Upper lobe of right lung (tissue), 1 donor: ENCODE data around the gene PAPPA2. TPM values are rescaled to one million over a fixed set of nuclear protein-coding genes. Genes with fewer than 3 reads are reported as not detected.

Experiments
- ATAC-seq: fragments of 200-7000 bp; cut with Tn5 transposase; one replicate; pipeline ENCODE4 v1.9.1; 2020; ENCODE audit warnings: mild to moderate bottlenecking, moderate library complexity
- DNase-seq: peaks from one replicate; pipeline ENCODE4 v3.0.0-alpha.2; 2020
- H3K27ac ChIP-seq: fragments of 200-600 bp; one replicate; pipeline ENCODE4 v1.8.0; 2022
- H3K27me3 ChIP-seq: fragments of 200-600 bp; one replicate; pipeline ENCODE4 v1.8.0; 2022; ENCODE audit warnings: mild to moderate bottlenecking
- H3K36me3 ChIP-seq: fragments of 200-600 bp; one replicate; pipeline ENCODE4 v1.8.0; 2022
- H3K4me1 ChIP-seq: fragments of 200-600 bp; one replicate; pipeline ENCODE4 v1.8.0; 2022
- H3K4me3 ChIP-seq: fragments of 200-600 bp; one replicate; pipeline ENCODE4 v1.8.0; 2022; ENCODE audit warnings: mild to moderate bottlenecking
- H3K9me3 ChIP-seq: fragments of 200-600 bp; one replicate; pipeline ENCODE4 v1.8.0; 2022
- CTCF ChIP-seq: fragments of 200-600 bp; IDR thresholded peaks from one replicate; pipeline ENCODE4 v1.8.0; 2022; ENCODE audit warnings: antibody characterized with exemption
- intact Hi-C: fragments of 100-400 bp; cut with DNase I; formaldehyde crosslinking; loops from one replicate; pipeline ENCODE4 v1.11.0; 2022
- total RNA-seq: library from RNA; stranded (reverse); fragmentation: NEBNext Ultra II Directional; extraction: Animal tissue kit (Norgen Biotek cat#: 25700); gene quantifications from one replicate; pipeline ENCODE4 v1.2.1, GENCODE V29; 2021
- donor health status: DM: no; HTN: yes; CAD: no; lungs with severe emphysema.

Gene PAPPA2
- total RNA-seq, 1 donor from 2014 or later: 0.17 TPM

- Histone ChIP-seq H3K9me3 (no peaks in the 10 kb centered on the region), H3K27me3 (no peaks in the 10 kb centered on the region), H3K27ac (no peak overlapping the region), H3K4me3 (no peak overlapping the region), H3K4me1 (no peaks in the 10 kb centered on the region), H3K36me3 (no peaks in the 10 kb centered on the region)
- DNase-seq: no peak
- intact Hi-C loops: no loop called here
- no peak for TF ChIP-seq CTCF
- no peak for ATAC-seq
Measured at GRCh38 chr1:176499671-176500070, 36.7 kb downstream of the PAPPA2 start.

GRCh38 chr1:176501599-176501998 is 38.6 kb downstream of the PAPPA2 start:
- no peak for TF ChIP-seq CTCF
- H3K4me3 ChIP-seq: no peak overlapping the region
- no peak overlapping the region for H3K27ac ChIP-seq
- H3K27me3 ChIP-seq: no peaks in the 10 kb centered on the region
- H3K4me1 ChIP-seq: no peaks in the 10 kb centered on the region
- no peak for ATAC-seq
- no peak for DNase-seq
- intact Hi-C loops: no loop called here
- H3K9me3 ChIP-seq: no peaks in the 10 kb centered on the region
- no peaks in the 10 kb centered on the region for H3K36me3 ChIP-seq

- ATAC-seq (no peak), DNase-seq (no peak)
- no peaks in the 10 kb centered on the region for H3K4me1 ChIP-seq
- no peak overlapping the region for H3K27ac ChIP-seq
- no peaks in the 10 kb centered on the region for H3K36me3 ChIP-seq
- no peaks in the 10 kb centered on the region for H3K9me3 ChIP-seq
- intact Hi-C loops: no loop called here
- H3K4me3 ChIP-seq: no peak overlapping the region
- no peaks in the 10 kb centered on the region for H3K27me3 ChIP-seq
- TF ChIP-seq CTCF: no peak
Measured at GRCh38 chr1:176504848-176505553, 42.0 kb downstream of the PAPPA2 start.

GRCh38 chr1:176512966-176513365 is 50.0 kb downstream of the PAPPA2 start:
- DNase-seq (no peak), ATAC-seq (no peak)
- no peaks in the 10 kb centered on the region for H3K4me1 ChIP-seq
- no peaks in the 10 kb centered on the region for H3K9me3 ChIP-seq
- no peaks in the 10 kb centered on the region for H3K27me3 ChIP-seq
- TF ChIP-seq CTCF: no peak
- H3K4me3 ChIP-seq: no peak overlapping the region
- intact Hi-C loops: no loop called here
- no peak overlapping the region for H3K27ac ChIP-seq
- H3K36me3 ChIP-seq: no peaks in the 10 kb centered on the region

- no peak for ATAC-seq
Measured at GRCh38 chr1:176515310-176515709, 52.3 kb downstream of the PAPPA2 start.

More at GRCh38 chr1:176515310-176515709, 52.3 kb downstream of the PAPPA2 start:
- no peaks in the 10 kb centered on the region for H3K9me3 ChIP-seq
- no peak for TF ChIP-seq CTCF
- H3K27me3 ChIP-seq: no peaks in the 10 kb centered on the region
- no peak overlapping the region for H3K27ac ChIP-seq
- no peaks in the 10 kb centered on the region for H3K36me3 ChIP-seq
- no peak for DNase-seq
- intact Hi-C loops: no loop called here
- no peaks in the 10 kb centered on the region for H3K4me1 ChIP-seq
- no peak overlapping the region for H3K4me3 ChIP-seq
